GM12801 (cell line): ENCODE results near the gene CCDC92.

Source experiments
- CTCF ChIP-seq: IDR thresholded peaks from one replicate; pipeline ENCODE4 v1.5.1; 2011; ENCODE audit warnings: control low read depth; ENCODE audit not compliant: insufficient read length; ENCODE audit errors: extremely low read depth

CCDC92 gene

DNA sequence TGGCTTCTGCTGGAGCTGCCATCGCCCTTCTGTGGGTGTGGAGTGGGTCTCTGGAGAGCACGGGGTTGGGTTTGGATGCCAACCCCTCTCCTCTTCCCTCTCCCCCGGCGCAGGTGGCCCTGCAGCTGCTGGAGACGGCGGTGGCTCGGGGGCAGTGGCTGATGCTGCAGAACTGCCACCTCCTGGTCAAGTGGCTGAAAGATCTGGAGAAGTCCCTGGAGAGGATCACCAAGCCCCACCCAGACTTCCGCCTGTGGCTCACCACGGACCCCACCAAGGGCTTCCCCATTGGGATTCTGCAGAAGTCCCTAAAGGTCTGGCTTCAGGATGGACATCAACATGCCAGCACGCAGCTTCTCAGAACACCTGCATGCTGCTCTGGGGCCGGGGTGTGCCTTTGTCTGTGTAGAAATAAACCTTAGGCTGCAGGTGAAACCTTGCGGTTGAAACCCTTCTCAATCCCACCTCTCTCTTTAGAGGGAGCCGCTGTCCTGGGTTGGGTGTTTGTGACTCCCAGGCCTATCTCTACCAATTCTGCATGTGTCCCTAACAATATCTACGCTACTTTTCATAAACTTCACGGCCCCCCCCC lies 44.3 kb downstream of the CCDC92 start:
- TF ChIP-seq CTCF, result no peak

GRCh38 chr12:123924539-123924938 lies 48.1 kb downstream of the CCDC92 start:
- TF ChIP-seq CTCF, result no peak

DNA sequence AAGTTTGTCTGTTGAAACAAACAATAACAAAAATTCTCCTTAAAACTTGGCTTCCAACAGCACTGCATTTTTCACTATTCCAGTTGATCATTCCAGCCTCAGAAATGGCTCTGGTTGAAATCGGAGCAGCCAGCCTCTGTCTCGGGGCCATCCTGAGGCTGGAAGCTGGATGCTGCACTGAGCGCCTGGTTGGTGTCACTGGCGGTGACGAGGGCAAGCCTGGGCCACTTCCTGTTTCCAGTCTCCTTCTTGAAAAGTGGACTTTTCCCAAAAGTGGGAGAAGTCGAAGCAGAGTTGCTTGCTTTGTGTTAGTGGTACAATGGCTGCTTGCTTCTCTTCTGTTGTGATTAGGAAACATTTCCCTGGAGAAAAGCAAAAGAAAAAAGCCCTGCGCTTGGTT lies 48.7 kb downstream of the CCDC92 start:
- no peak for TF ChIP-seq CTCF

DNA sequence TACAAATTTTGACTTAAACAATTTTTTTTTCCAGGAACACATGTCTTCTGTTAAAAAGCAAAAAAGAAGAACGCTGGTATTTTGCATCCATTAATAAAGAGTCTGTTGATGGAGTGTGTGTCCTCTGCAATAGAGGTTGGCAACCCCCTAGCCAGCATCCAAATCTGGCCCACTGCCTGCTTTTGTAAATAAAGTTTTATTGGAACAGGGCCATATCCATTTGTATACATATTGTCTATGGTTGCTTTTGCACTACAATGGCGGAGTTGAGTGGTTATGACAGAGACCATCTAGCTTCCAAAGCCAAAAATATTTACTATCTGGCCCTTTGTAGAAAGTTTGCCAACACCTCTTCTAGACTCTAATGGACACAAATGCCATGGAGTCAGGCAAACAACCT lies 49.6 kb downstream of the CCDC92 start:
- TF ChIP-seq CTCF, result no peak

DNA sequence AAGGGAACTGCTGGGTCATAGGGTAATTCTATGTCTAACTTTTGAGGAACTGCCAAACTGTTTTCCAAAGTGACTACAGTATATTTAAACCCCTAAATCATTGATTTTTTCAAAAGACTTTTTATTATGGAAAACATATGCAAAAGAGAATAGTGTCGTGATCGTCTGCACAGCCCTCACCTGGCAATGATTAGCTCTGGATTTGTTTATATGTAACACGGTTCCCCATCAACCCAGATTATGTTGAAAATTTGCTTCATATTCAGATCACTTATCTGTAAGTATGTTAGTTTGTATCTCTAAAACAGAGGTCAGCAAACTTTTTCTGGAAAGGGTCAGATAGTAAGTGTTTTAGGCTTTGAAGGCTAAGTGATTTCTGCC lies 52.7 kb downstream of the CCDC92 start:
- no peak for TF ChIP-seq CTCF

- no peak for TF ChIP-seq CTCF
These were observed 55.2 kb downstream of the CCDC92 start for GRCh38 chr12:123917337-123917850.

- TF ChIP-seq CTCF, result no peak
These were observed 55.9 kb downstream of the CCDC92 start for GRCh38 chr12:123916729-123917128.
